K562 (cell line): ENCODE results near the gene EFCAB13. TPM values are rescaled to one million over a fixed set of nuclear protein-coding genes. Genes with fewer than 3 reads are reported as not detected.

Experiments
- CBFA2T2 ChIP-seq: fragments of 450-650 bp; conservative IDR thresholded peaks from 2 replicates; pipeline ENCODE4 v1.6.1; 2017; ENCODE audit warnings: mild to moderate bottlenecking
- CBX5 ChIP-seq: IDR thresholded peaks from 2 replicates; pipeline ENCODE4 v1.6.1; 2014; ENCODE audit warnings: low read depth, borderline replicate concordance
- CREM ChIP-seq: IDR thresholded peaks from 2 replicates; pipeline ENCODE4 v1.6.1; 2014; ENCODE audit warnings: antibody characterized with exemption, low read depth
- GATAD2B ChIP-seq: fragments of 450-650 bp; IDR thresholded peaks from 2 replicates; pipeline ENCODE4 v1.6.1; 2017; ENCODE audit warnings: mild to moderate bottlenecking, borderline replicate concordance
- KLF16 ChIP-seq: IDR thresholded peaks from 2 replicates; pipeline ENCODE4 v1.6.1; 2016; ENCODE audit warnings: antibody characterized with exemption
- MEIS2 ChIP-seq: fragments of 450-650 bp; IDR thresholded peaks from 2 replicates; pipeline ENCODE4 v1.6.1; 2014; ENCODE audit warnings: mild to moderate bottlenecking; ENCODE audit not compliant: partially characterized antibody
- POLR2AphosphoS5 ChIP-seq: IDR thresholded peaks from 2 replicates; pipeline ENCODE4 v1.6.1; 2011; ENCODE audit warnings: mild to moderate bottlenecking, low read depth, low read length, moderate library complexity; ENCODE audit not compliant: control insufficient read depth, insufficient read depth
- PURB ChIP-seq: sonication (generic); formaldehyde crosslinking; IDR thresholded peaks from 2 replicates; pipeline ENCODE4 v1.9.0; 2021; ENCODE audit warnings: low read depth, mild to moderate bottlenecking, missing genetic modification reagents
- RAD21 ChIP-seq, 2 experiments: fragments of 250-450 bp in 1 of 2; fragments of 450-650 bp in 1 of 2; sonication (Bioruptor Pico) in 1 of 2; formaldehyde crosslinking in 1 of 2; IDR thresholded peaks in 1 of 2; conservative IDR thresholded peaks in 1 of 2; 2 replicates each; pipeline versions ENCODE4 v1.4.0 to v1.8.0; 2020 to 2022; ENCODE audit warnings: mild to moderate bottlenecking in 2 of 2, moderate library complexity in 1 of 2
- SRF ChIP-seq, 2 experiments: fragments of 250-450, 450-650 bp in 1 of 2; sonication (Bioruptor Pico) in 1 of 2; sonication (generic) in 1 of 2; formaldehyde crosslinking; IDR thresholded peaks; 2 replicates each; pipeline versions ENCODE4 v1.5.0 to v1.5.1; 2020 to 2022; ENCODE audit warnings: mild to moderate bottlenecking in 1 of 2, missing genetic modification reagents in 1 of 2
- STAT5B ChIP-seq: fragments of 250-450 bp; sonication (Bioruptor Pico); IDR thresholded peaks from 2 replicates; pipeline ENCODE4 v1.8.0; 2021; ENCODE audit warnings: mild to moderate bottlenecking, inconsistent platforms
- ZFP30 ChIP-seq: fragments of 250-450 bp; sonication (Bioruptor Pico); IDR thresholded peaks from 2 replicates; pipeline ENCODE4 v1.8.0; 2022; ENCODE audit warnings: moderate library complexity, mild to moderate bottlenecking, inconsistent platforms, borderline replicate concordance
- ZNF12 ChIP-seq: sonication (generic); formaldehyde crosslinking; IDR thresholded peaks from 2 replicates; pipeline ENCODE4 v1.4.0; 2020; ENCODE audit warnings: mild to moderate bottlenecking, missing genetic modification reagents
- ZNF133 ChIP-seq: fragments of 250-450 bp; sonication (Bioruptor Pico); IDR thresholded peaks from 2 replicates; pipeline ENCODE4 v1.4.0; 2020; ENCODE audit warnings: mild to moderate bottlenecking
- ZNF140 ChIP-seq: fragments of 250-450 bp; sonication (Bioruptor Pico); IDR thresholded peaks from 2 replicates; pipeline ENCODE4 v1.8.0; 2021; ENCODE audit warnings: moderate library complexity, mild to moderate bottlenecking, inconsistent platforms
- ZNF41 ChIP-seq: fragments of 250-450 bp; sonication (Bioruptor Pico); conservative IDR thresholded peaks from 2 replicates; pipeline ENCODE4 v1.4.0; 2020; ENCODE audit warnings: mild to moderate bottlenecking
- ZNF699 ChIP-seq: fragments of 250-450 bp; sonication (Bioruptor Pico); IDR thresholded peaks from 2 replicates; pipeline ENCODE4 v1.8.0; 2021; ENCODE audit warnings: mild to moderate bottlenecking, moderate library complexity; ENCODE audit not compliant: insufficient replicate concordance
- polyA plus RNA-seq, 8 experiments: library from polyadenylated mRNA; depleted of rRNA in 4 of 8; stranded (reverse) in 5 of 8; unstranded in 3 of 8; fragments of >200 nt; fragmentation: Nextera tagmentation in 2 of 8; fragmentation: Illumina TruSeq in 1 of 8; extraction: Ambion mirVana in 2 of 8; extraction: Trizol in 1 of 8; gene quantifications; 2 replicates each; pipeline versions ENCODE4 v1.2.1 to v1.2.3, GENCODE V29; 2011 to 2014; ENCODE audit warnings: inconsistent platforms in 1 of 8, missing spikeins in 1 of 8
- total RNA-seq, 7 experiments: library from RNA; depleted of rRNA in 6 of 7; stranded (reverse); fragments of >200 nt in 6 of 7; fragmentation: Illumina TruSeq in 2 of 7; extraction: Trizol in 2 of 7; gene quantifications; 2 replicates each; pipeline versions ENCODE4 v1.2.1 to v1.2.3, GENCODE V29; 2011 to 2021; ENCODE audit warnings: low replicate concordance in 1 of 7
- TF ChIP-seq, protein P1 (sequence below): sonication (generic); formaldehyde crosslinking; IDR thresholded peaks from 2 replicates; pipeline ENCODE4 v1.8.0; 2022; ENCODE audit warnings: missing genetic modification reagents, mild to moderate bottlenecking, borderline replicate concordance
- TF ChIP-seq, protein P2 (sequence below): fragments of 450-650 bp; formaldehyde crosslinking; IDR thresholded peaks from 2 replicates; pipeline ENCODE4 v1.4.0; 2022; ENCODE audit warnings: mild to moderate bottlenecking, moderate library complexity
- TF ChIP-seq, protein P3 (sequence below), 3 experiments: fragments of 200-800 bp in 1 of 3; fragments of 250-450 bp in 1 of 3; fragments of 450-650 bp in 1 of 3; sonication (Bioruptor Pico) in 1 of 3; sonication (Bioruptor generic) in 1 of 3; formaldehyde crosslinking in 1 of 3; IDR thresholded peaks; 2 replicates each; pipeline versions ENCODE4 v1.6.1 to v1.8.0; 2016 to 2022; ENCODE audit warnings: mild to moderate bottlenecking in 2 of 3, missing genetic modification characterization in 2 of 3, missing compliant biosample characterization in 1 of 3, moderate library complexity in 1 of 3

EFCAB13 gene
- total and polyA plus RNA-seq, 9 of the 15 experiments (the other 6 are each of a cell fraction or from before 2014, with no cell fraction given) = 0.32 to 1.3 (median 0.95) TPM

- TF ChIP-seq, protein P1, sequence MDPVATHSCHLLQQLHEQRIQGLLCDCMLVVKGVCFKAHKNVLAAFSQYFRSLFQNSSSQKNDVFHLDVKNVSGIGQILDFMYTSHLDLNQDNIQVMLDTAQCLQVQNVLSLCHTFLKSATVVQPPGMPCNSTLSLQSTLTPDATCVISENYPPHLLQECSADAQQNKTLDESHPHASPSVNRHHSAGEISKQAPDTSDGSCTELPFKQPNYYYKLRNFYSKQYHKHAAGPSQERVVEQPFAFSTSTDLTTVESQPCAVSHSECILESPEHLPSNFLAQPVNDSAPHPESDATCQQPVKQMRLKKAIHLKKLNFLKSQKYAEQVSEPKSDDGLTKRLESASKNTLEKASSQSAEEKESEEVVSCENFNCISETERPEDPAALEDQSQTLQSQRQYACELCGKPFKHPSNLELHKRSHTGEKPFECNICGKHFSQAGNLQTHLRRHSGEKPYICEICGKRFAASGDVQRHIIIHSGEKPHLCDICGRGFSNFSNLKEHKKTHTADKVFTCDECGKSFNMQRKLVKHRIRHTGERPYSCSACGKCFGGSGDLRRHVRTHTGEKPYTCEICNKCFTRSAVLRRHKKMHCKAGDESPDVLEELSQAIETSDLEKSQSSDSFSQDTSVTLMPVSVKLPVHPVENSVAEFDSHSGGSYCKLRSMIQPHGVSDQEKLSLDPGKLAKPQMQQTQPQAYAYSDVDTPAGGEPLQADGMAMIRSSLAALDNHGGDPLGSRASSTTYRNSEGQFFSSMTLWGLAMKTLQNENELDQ = no peak
- TF ChIP-seq ZNF41 (no peak), SRF (CRISPR knock-in tag; IDR thresholded peaks at IDR 0.05) (no peak), GATAD2B (no peak), ZNF133 (CRISPR knock-in tag) (no peak), STAT5B (CRISPR knock-in tag) (no peak), ZNF12 (no peak), ZNF699 (CRISPR knock-in tag) (no peak), CREM (peak; percentile 29; the same call in 1 of the 2 replicates), MEIS2 (peak; percentile 60), PURB (CRISPR knock-in tag) (no peak), KLF16 (peak; percentile 84), RAD21 (CRISPR knock-in tag; conservative IDR thresholded peaks at IDR 0.05 in 1 of 2, IDR thresholded peaks at IDR 0.05 in 1 of 2) (no peak), POLR2AphosphoS5 (peak; percentile 71), ZFP30 (no peak), CBX5 (no peak), CBFA2T2 (peak; percentile 79), ZNF140 (CRISPR knock-in tag) (no peak)
- TF ChIP-seq, protein P2, sequence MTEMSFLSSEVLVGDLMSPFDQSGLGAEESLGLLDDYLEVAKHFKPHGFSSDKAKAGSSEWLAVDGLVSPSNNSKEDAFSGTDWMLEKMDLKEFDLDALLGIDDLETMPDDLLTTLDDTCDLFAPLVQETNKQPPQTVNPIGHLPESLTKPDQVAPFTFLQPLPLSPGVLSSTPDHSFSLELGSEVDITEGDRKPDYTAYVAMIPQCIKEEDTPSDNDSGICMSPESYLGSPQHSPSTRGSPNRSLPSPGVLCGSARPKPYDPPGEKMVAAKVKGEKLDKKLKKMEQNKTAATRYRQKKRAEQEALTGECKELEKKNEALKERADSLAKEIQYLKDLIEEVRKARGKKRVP (CRISPR knock-in tag) = peak; percentile 54; the same call in 1 of the 2 replicates
- TF ChIP-seq, protein P3, sequence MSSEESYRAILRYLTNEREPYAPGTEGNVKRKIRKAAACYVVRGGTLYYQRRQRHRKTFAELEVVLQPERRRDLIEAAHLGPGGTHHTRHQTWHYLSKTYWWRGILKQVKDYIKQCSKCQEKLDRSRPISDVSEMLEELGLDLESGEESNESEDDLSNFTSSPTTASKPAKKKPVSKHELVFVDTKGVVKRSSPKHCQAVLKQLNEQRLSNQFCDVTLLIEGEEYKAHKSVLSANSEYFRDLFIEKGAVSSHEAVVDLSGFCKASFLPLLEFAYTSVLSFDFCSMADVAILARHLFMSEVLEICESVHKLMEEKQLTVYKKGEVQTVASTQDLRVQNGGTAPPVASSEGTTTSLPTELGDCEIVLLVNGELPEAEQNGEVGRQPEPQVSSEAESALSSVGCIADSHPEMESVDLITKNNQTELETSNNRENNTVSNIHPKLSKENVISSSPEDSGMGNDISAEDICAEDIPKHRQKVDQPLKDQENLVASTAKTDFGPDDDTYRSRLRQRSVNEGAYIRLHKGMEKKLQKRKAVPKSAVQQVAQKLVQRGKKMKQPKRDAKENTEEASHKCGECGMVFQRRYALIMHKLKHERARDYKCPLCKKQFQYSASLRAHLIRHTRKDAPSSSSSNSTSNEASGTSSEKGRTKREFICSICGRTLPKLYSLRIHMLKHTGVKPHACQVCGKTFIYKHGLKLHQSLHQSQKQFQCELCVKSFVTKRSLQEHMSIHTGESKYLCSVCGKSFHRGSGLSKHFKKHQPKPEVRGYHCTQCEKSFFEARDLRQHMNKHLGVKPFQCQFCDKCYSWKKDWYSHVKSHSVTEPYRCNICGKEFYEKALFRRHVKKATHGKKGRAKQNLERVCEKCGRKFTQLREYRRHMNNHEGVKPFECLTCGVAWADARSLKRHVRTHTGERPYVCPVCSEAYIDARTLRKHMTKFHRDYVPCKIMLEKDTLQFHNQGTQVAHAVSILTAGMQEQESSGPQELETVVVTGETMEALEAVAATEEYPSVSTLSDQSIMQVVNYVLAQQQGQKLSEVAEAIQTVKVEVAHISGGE (CRISPR knock-in tag; IDR thresholded peaks at IDR 0.05) = peak in 1 of 3 experiments; percentile 61; a peak in 2 of 6 replicates
Measured at GRCh38 chr17:47291242-47291873, 32.4 kb upstream of the EFCAB13 start (continued).
